NCI-H1694 (cell line): ENCODE measurements around the gene ARHGAP31.
"Not testable (repeated sequence)": the region's sequence is repeated elsewhere in the genome, so short reads cannot be mapped to it uniquely, and the experiment has no call there.

ENCODE experiments used
- DNase-seq: peaks from one replicate; lab custom pipeline; 2025; lab: John Stamatoyannopoulos, UW

The ARHGAP31 gene

DNA sequence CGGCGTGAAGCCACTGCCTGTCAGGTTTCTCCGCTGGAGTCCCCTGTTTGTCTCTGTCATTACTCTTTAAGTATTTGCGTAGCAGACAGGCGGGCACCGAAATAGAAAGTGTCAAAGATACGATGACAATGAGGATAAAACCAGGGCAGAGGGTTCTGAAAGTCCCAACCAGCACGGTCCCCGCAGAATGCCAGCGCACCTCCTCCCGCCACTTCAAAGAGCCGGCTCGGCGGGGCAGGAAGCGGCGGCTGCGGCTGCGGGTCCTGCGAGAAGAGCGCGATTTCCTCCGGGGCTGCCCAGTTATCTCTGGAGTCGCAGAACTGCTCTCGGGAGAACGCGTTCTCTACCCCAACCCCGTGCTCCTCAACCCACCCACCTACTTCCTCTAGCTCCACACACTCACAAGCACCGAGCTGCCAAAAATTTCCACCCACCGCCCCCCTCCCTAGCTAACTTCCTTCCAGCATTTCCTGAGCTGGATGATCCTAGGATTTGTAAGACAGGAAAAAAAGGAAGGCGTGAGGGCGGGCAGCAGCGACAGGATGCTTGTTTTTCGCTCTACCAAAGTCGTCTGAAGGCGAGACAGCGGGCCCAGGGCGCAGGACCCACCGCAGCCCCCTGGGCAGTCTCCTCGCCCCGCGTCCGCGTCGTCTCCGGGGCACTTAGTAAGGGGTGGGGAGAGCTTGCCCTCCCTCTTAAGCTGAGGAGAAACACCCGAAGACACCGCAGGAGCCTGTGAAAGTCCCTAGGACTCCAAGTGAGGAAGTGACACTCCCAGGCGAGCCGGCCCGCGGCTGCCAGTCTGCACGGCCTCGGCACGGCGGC is at the start of gene ARHGAP31:
ARHGAP31 (plus strand) TSS at position 513 of the 825 bp plus-strand sequence. CDS start 522 bp downstream, outside the sequence.
- no peak for DNase-seq

DNA sequence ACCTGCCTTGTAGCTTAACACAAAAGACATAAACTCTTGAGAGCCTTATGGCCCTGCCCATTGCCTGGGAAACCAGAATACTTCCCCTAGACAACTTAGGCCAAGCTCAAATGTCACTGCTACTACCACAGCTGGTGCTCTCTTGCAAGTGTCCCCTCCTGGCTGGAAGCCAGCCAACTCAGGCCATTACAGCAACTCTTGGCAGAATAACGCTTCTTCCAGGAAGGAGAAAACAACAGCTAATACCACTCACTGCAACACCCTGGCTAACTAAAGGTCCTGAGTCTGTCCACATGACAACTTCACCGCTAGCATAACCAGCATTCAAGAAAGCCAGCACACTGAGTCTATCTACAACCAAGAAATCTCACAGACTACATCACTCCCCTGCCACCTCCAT is 48.4 kb upstream of the ARHGAP31 start:
- no peak for DNase-seq

DNA sequence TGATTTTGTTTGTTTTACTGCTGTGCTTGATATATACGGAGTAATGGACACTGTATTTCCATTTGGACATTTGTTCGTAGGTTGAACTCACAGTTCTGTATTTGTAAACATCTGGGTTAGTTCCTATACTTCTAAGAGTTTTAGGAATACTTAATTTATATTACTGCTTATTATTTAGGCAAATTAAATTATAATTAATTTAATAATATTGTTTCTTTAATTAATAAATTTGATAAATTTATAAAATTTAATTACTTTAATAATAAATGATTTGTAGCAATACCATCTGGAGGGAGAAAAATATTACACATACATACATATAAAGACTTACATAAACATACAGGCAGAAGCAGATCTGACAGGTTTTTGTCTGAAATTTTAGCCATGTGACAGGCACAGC is 39.0 kb upstream of the ARHGAP31 start:
- no peak for DNase-seq

GRCh38 chr3:119257111-119257510 is 37.1 kb upstream of the ARHGAP31 start:
- no peak for DNase-seq

GRCh38 chr3:119257654-119258410 is 36.4 kb upstream of the ARHGAP31 start:
- DNase-seq, result no peak

DNA sequence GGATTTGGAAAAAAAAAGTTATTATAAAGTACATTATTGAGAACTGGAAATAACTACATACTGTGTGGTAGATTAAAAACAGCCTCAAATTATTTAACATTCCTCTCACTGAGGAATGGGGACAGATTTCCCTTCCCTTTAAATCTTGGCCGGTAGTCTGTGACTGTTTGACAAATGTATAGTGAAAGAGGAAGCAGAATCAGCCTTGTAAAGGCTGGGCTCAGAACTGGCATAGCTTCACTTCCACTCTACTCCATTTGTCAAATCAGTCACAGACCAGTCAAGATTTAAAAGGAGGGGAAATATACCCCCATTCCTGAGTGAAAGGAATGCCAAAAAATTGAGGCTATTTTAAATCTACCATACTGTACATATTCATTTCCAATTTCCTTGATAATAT is 35.3 kb upstream of the ARHGAP31 start:
- no peak for DNase-seq

- DNase-seq, result no peak
Measured at GRCh38 chr3:119259821-119260220, 34.4 kb upstream of the ARHGAP31 start.

GRCh38 chr3:119261055-119261454 is 33.1 kb upstream of the ARHGAP31 start:
- DNase-seq, result no peak

GRCh38 chr3:119270212-119270611 is 24.0 kb upstream of the ARHGAP31 start:
- DNase-seq, result not testable (repeated sequence)

- DNase-seq, result no peak
Measured at GRCh38 chr3:119276680-119277079, 17.5 kb upstream of the ARHGAP31 start.

- no peak for DNase-seq
Measured at GRCh38 chr3:119279101-119279554, 15.1 kb upstream of the ARHGAP31 start.

GRCh38 chr3:119279584-119280243 is 14.5 kb upstream of the ARHGAP31 start:
- DNase-seq, result no peak

DNA sequence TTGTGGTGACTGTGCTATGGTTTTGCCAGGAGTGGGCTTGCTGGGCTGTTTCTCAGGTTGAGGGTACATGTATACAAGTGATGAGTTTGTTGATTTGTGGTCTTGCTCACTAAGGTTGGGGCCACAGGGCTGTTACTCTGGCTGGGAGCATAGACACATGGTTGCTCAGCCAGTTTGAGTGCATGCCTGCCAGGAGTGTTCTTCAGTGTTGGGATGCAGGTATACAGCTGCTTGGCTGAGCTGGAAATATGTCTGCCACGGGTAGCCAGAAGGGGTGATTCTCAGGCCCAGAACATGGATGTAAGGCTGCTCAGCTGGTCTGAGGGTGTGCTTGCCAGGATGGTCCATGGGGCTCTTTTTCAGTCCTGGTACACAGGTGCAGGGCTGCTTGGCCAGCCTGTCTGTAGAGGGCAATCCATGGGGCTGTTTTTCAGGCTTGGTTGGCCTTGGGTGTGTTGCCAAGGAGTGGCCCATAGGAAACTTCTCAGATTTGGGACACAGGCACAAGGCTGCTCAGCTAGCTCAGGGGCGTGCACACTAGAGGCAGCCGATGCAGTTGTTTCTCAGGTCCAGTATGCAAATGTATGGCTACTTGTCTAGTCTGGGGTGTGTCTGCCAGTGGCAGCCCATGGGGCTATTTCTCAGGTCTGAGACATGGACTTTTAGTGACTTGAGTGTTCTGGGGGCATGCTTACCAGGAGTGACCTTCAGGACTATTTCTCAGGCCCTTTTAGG is 5.3 kb upstream of the ARHGAP31 start:
- DNase-seq, result no peak

DNA sequence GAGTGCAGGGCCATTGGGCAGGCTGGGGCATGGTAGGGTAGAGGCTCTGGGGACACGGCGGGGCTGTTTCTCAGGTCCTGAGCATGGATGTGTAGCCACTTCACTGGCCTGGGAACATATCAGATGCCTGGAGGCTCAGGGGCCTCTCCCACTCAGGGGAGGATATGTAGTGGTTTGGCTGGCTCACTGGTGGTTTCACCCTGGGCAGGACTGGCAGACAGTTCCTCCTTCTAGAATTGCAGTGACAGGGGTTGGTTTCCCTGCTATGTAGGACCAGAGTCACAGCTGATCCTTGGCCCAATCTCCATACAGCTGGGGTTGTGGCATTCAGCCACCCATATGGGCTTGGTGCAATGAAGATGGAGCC is 4.8 kb upstream of the ARHGAP31 start:
- DNase-seq, result no peak

- no peak for DNase-seq
Measured at GRCh38 chr3:119290613-119291012, 3.6 kb upstream of the ARHGAP31 start.

DNA sequence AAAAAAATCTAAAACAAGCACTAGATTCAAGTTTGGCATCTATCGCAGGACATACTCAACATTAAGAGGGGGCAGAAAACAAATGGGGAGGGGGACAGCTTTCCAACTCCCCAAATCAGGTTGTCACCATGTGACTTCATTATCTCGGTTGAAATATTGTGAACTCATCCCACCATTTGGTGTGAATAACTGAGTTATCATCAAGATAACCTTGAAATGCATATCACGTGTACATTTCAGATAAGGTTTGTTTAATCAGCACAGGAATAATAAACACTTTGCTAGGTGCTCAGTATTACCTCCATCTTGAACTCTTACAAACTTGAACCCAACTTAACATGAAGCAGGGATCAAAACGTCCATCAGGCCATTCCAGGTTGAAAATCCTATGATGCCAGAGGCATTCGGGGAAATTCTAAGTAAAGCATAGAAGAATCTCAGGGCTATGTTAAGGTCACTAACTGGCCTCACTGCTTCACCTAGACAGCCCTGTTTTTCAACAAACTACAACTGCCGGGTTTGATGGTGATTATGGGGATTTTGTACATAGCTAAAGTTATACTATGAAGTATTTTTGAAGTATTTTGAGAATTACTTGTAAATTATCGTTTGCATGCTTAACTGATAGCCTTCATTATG is 3.0 kb upstream of the ARHGAP31 start:
- no peak for DNase-seq

DNA sequence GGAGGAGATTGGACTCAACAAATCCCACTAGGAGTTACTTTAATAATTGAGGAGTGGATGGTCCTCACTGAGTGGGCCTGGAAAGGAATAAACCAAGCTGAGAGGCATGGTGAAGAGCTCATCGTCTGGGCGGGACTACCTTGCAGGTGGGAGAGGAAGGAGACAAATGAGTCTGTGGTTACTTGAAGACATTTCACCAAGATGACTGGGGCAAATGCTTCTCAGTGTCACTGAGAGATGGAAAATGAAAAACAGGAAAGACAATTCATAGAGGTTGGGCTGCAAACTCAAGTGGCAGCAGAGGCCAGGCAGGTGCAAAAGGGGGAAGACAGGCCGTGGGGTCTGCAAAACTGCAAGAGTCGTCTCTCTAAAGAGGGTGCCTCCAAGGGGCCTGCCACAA is 1.5 kb upstream of the ARHGAP31 start:
- DNase-seq, result no peak

DNA sequence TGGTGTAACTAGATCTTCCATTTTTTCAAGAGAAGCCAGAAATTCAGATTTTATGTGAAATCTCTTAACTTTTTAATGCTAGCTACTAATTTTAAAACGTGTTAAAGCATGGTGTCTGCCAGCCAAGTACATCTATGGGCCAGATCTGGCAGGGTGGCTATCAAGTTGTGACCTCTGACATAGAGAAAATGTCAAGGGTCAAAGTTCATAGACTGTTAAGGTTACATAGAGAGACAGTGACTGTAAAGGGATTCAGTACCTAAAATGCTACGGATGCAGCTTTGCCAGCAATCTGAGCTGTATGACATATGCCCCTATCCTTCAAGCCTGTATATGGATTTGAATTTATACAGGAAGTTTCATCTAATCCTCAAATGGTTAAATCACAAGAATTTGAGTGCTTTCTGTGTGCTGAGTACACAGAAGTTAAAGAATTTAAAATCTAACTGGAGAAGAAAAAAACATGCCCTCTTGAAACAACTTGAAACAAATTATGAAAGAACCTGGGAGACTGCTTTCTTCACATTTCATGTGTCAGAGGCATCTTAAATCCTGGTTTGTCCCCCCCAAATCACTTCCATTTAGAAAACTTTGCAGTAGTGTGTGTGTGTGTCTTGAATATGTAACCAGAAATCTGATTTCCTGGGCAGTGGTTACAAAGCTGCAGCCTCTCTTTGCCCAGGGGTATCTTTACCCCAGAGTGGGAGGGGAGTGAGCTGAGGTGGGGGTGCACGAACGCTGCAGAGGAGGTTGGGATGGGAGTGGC is 895 bp upstream of the ARHGAP31 start:
- no peak for DNase-seq

DNA sequence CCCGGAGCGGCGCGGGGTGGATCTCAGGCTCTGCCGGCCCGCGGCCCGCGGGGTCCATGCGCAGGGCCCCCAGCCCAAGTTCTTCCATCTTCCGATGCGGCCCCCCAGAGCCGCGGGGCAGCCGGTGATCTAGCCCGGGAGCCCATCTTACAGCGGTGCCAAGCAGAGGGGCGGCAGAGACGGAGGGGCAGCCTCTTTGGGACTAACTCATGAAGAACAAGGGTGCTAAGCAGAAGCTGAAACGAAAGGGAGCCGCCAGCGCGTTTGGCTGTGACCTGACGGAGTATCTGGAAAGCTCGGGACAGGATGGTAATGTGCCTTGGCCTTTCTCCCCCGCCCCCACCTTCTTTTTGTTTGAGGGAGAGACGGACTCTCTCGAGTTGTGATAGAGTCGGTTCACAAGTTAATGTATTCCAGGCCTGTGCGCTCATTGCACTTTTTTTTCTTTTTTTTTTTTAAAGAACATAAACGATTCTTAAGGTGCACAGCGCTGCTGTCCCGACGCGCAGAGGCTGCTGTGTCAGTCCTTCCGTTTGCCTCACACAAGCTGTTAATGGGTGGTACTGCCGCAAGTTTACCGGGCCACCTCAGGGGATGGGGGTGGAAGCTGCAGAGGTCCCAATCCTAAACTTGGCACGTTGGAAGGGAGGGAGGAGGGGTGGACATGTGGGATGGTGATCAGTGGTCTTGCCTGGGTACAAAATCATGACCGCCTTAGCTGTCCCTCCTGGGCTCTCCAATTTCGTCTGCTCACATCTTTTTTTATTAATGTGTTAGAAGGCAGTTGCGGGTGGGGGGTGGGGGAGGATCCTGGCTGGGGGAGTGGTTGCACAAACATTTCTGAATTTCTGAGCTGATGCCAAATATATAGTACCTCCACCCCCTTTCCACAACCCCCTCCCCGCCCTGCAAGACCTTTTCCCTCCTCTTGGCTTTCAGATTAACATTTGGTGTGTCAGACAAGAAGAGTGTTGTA is 801 bp downstream of the ARHGAP31 start:
- DNase-seq, result no peak
